Measurements from ENCODE around the gene CXorf65. TPM values are rescaled to one million over a fixed set of nuclear protein-coding genes. Genes with fewer than 3 reads are reported as not detected.

CXorf65 gene
- total and polyA plus RNA-seq, 2 donors from 2014 or later, result 3.0 TPM; not detected in 1

GRCh38 chrX:71082124-71082647 is 24.4 kb downstream of the CXorf65 start:
- no peak for TF ChIP-seq CTCF (IDR thresholded peaks at IDR 0.05; ENCODE audit: borderline replicate concordance, extremely low read depth, insufficient read depth)
- Histone ChIP-seq H3K4me3 (ENCODE audit: low read length in 3 of 3) (no peak overlapping the region), H3K9me3 (ENCODE audit: control insufficient read depth in 2 of 3, insufficient read depth in 1 of 3, low read length in 3 of 3) (no peaks in the 10 kb centered on the region), H3K36me3 (ENCODE audit: control insufficient read depth in 2 of 3, insufficient read depth in 3 of 3, low read length in 3 of 3) (no peaks in the 10 kb centered on the region), H3K4me1 (ENCODE audit: control insufficient read depth in 2 of 3, insufficient read depth in 2 of 3, low read depth in 1 of 3, low read length in 3 of 3) (no peaks in the 10 kb centered on the region), H3K9ac (ENCODE audit: low read length in 3 of 3) (no peak overlapping the region), H3K27ac (ENCODE audit: low read depth in 2 of 2, low read length in 2 of 2) (no peak overlapping the region), H3K27me3 (ENCODE audit: control insufficient read depth, insufficient read depth, low read length) (no peaks in the 10 kb centered on the region)
- DNase-seq (no peak), FAIRE-seq (no peak)
- intact Hi-C loops (cut with DNase I), result no loop called here

- H3K9ac ChIP-seq (ENCODE audit: low read length in 3 of 3), result no peak overlapping the region
- no peak overlapping the region for H3K27ac ChIP-seq (ENCODE audit: low read depth in 2 of 2, low read length in 2 of 2)
- H3K4me1 ChIP-seq (ENCODE audit: control insufficient read depth in 2 of 3, insufficient read depth in 2 of 3, low read depth in 1 of 3, low read length in 3 of 3), result no peaks in the 10 kb centered on the region
- H3K36me3 ChIP-seq (ENCODE audit: control insufficient read depth in 2 of 3, insufficient read depth in 3 of 3, low read length in 3 of 3), result no peaks in the 10 kb centered on the region
- no peak for TF ChIP-seq CTCF (IDR thresholded peaks at IDR 0.05; ENCODE audit: borderline replicate concordance, extremely low read depth, insufficient read depth)
- no peak overlapping the region for H3K4me3 ChIP-seq (ENCODE audit: low read length in 3 of 3)
- intact Hi-C loops (cut with DNase I), result no loop called here
- H3K27me3 ChIP-seq (ENCODE audit: control insufficient read depth, insufficient read depth, low read length), result no peaks in the 10 kb centered on the region
- DNase-seq (no peak), FAIRE-seq (no peak)
- H3K9me3 ChIP-seq (ENCODE audit: control insufficient read depth in 2 of 3, insufficient read depth in 1 of 3, low read length in 3 of 3), result no peaks in the 10 kb centered on the region
Measured at GRCh38 chrX:71081330-71082123, 25.0 kb downstream of the CXorf65 start.

- Histone ChIP-seq H3K27me3 (ENCODE audit: control insufficient read depth, insufficient read depth, low read length) (no peaks in the 10 kb centered on the region), H3K36me3 (ENCODE audit: control insufficient read depth in 2 of 3, insufficient read depth in 3 of 3, low read length in 3 of 3) (no peaks in the 10 kb centered on the region), H3K4me3 (ENCODE audit: low read length in 3 of 3) (no peak overlapping the region), H3K9ac (ENCODE audit: low read length in 3 of 3) (no peak overlapping the region), H3K9me3 (ENCODE audit: control insufficient read depth in 2 of 3, insufficient read depth in 1 of 3, low read length in 3 of 3) (no peaks in the 10 kb centered on the region), H3K27ac (ENCODE audit: low read depth in 2 of 2, low read length in 2 of 2) (no peak overlapping the region), H3K4me1 (ENCODE audit: control insufficient read depth in 2 of 3, insufficient read depth in 2 of 3, low read depth in 1 of 3, low read length in 3 of 3) (peaks cover 0 to 2% (median 0%) of the 10 kb centered on the region in 3 donors)
- TF ChIP-seq CTCF (IDR thresholded peaks at IDR 0.05; ENCODE audit: borderline replicate concordance, extremely low read depth, insufficient read depth), result no peak
- intact Hi-C loops (cut with DNase I), result no loop called here
- FAIRE-seq, result no peak
- DNase-seq, result no peak
Measured at GRCh38 chrX:71070531-71070930, 36.0 kb downstream of the CXorf65 start.

All from kidney (tissue), 14 donors.